Skeletal muscle tissue (tissue), 4 donors: Measurements from ENCODE around the gene D2HGDH. TPM values are rescaled to one million over a fixed set of nuclear protein-coding genes. Genes with fewer than 3 reads are reported as not detected.

Source experiments
- H3K27ac ChIP-seq: one replicate; pipeline ENCODE4 v1.7.0; 2013; ENCODE audit warnings: mild to moderate bottlenecking, low read depth, low read length, inconsistent platforms
- H3K27me3 ChIP-seq, 3 donors: one replicate each; pipeline ENCODE4 v1.7.0; 2013; ENCODE audit warnings: low read length in 3 of 3; ENCODE audit not compliant: control insufficient read depth in 3 of 3, insufficient read depth in 3 of 3
- H3K36me3 ChIP-seq, 3 donors: one replicate each; pipeline ENCODE4 v1.7.0; 2013; ENCODE audit warnings: low read length in 3 of 3; ENCODE audit not compliant: control insufficient read depth in 3 of 3, insufficient read depth in 3 of 3
- H3K4me1 ChIP-seq, 3 donors: one replicate each; pipeline ENCODE4 v1.7.0; 2013; ENCODE audit warnings: low read length in 3 of 3, mild to moderate bottlenecking in 3 of 3; ENCODE audit not compliant: control insufficient read depth in 3 of 3, insufficient read depth in 3 of 3
- H3K4me3 ChIP-seq, 3 donors: one replicate each; pipeline ENCODE4 v1.7.0; 2013; ENCODE audit warnings: low read length in 3 of 3
- H3K9ac ChIP-seq, 3 donors: one replicate each; pipeline ENCODE4 v1.7.0; 2013; ENCODE audit warnings: low read length in 3 of 3, mild to moderate bottlenecking in 3 of 3, moderate library complexity in 2 of 3, low read depth in 1 of 3
- H3K9me3 ChIP-seq, 3 donors: one replicate each; pipeline ENCODE4 v1.7.0; 2013; ENCODE audit warnings: low read length in 3 of 3; ENCODE audit not compliant: control insufficient read depth in 3 of 3
- total RNA-seq: library from RNA; depleted of rRNA; stranded (reverse); fragments of >200 nt; gene quantifications from one replicate; pipeline ENCODE4 v1.2.3, GENCODE V29; 2014
- donor health status: Osteomylitis.

D2HGDH gene
- total RNA-seq, 1 donor from 2014 or later = 5.7 TPM

- no peak overlapping the region for H3K27ac ChIP-seq
Observed at GRCh38 chr2:241811201-241811951, 76.9 kb downstream of the D2HGDH start.

GRCh38 chr2:241811952-241812729 lies 77.7 kb downstream of the D2HGDH start:
- no peaks in the 10 kb centered on the region for H3K9me3 ChIP-seq
- H3K9ac ChIP-seq = peak overlapping the region in 1 of 3 donors; percentile 40
- peaks cover 17 to 40% (median 24%) of the 10 kb centered on the region in 3 donors for H3K4me1 ChIP-seq
- H3K36me3 ChIP-seq = no peaks in the 10 kb centered on the region
- peaks cover 0 to 3% (median 0%) of the 10 kb centered on the region in 3 donors for H3K27me3 ChIP-seq
- H3K27ac ChIP-seq = no peak overlapping the region
- no peak overlapping the region for H3K4me3 ChIP-seq

More at GRCh38 chr2:241811201-241811951, 76.9 kb downstream of the D2HGDH start:
- Histone ChIP-seq H3K4me3 (peak overlapping the region in 1 of 3 donors; percentile 52), H3K9me3 (no peaks in the 10 kb centered on the region), H3K4me1 (peaks cover 17 to 40% (median 24%) of the 10 kb centered on the region in 3 donors), H3K9ac (peak overlapping the region in 1 of 3 donors; percentile 75), H3K27me3 (peaks cover 0 to 3% (median 0%) of the 10 kb centered on the region in 3 donors), H3K36me3 (no peaks in the 10 kb centered on the region)

- H3K27me3 ChIP-seq = peaks cover 0 to 3% (median 0%) of the 10 kb centered on the region in 3 donors
- H3K9ac ChIP-seq = no peak overlapping the region
- no peaks in the 10 kb centered on the region for H3K36me3 ChIP-seq
- no peak overlapping the region for H3K4me3 ChIP-seq
- H3K9me3 ChIP-seq = no peaks in the 10 kb centered on the region
- no peak overlapping the region for H3K27ac ChIP-seq
- H3K4me1 ChIP-seq = peaks cover 17 to 40% (median 24%) of the 10 kb centered on the region in 3 donors
Observed at GRCh38 chr2:241812730-241813643, 78.6 kb downstream of the D2HGDH start.

- H3K4me1 ChIP-seq = peaks cover 11 to 33% (median 23%) of the 10 kb centered on the region in 3 donors
- peaks cover 0 to 3% (median 1%) of the 10 kb centered on the region in 3 donors for H3K27me3 ChIP-seq
- no peak overlapping the region for H3K27ac ChIP-seq
Observed at GRCh38 chr2:241813644-241814392, 79.4 kb downstream of the D2HGDH start.

DNA sequence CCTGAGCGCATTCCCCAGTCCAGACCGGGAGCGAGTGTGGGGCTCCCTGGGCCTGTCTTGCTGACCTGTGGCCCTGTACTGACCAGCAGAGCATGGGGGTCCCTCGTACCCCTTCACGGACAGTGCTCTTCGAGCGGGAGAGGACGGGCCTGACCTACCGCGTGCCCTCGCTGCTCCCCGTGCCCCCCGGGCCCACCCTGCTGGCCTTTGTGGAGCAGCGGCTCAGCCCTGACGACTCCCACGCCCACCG lies 79.9 kb downstream of the D2HGDH start:
- Histone ChIP-seq H3K9ac (no peak overlapping the region), H3K4me1 (peaks cover 9 to 28% (median 20%) of the 10 kb centered on the region in 3 donors), H3K27me3 (peaks cover 0 to 2% (median 2%) of the 10 kb centered on the region in 3 donors), H3K9me3 (no peaks in the 10 kb centered on the region), H3K27ac (no peak overlapping the region), H3K36me3 (no peaks in the 10 kb centered on the region), H3K4me3 (no peak overlapping the region)

More at GRCh38 chr2:241813644-241814392, 79.4 kb downstream of the D2HGDH start:
- Histone ChIP-seq H3K9me3 (no peaks in the 10 kb centered on the region), H3K4me3 (no peak overlapping the region), H3K36me3 (no peaks in the 10 kb centered on the region), H3K9ac (no peak overlapping the region)

- H3K27me3 ChIP-seq = peaks cover 0 to 2% (median 0%) of the 10 kb centered on the region in 3 donors
- H3K4me1 ChIP-seq = peaks cover 9 to 23% (median 15%) of the 10 kb centered on the region in 3 donors
- no peaks in the 10 kb centered on the region for H3K36me3 ChIP-seq
- no peak overlapping the region for H3K4me3 ChIP-seq
- no peak overlapping the region for H3K27ac ChIP-seq
- H3K9ac ChIP-seq = no peak overlapping the region
- no peaks in the 10 kb centered on the region for H3K9me3 ChIP-seq
Observed at GRCh38 chr2:241814643-241815476, 80.4 kb downstream of the D2HGDH start.

DNA sequence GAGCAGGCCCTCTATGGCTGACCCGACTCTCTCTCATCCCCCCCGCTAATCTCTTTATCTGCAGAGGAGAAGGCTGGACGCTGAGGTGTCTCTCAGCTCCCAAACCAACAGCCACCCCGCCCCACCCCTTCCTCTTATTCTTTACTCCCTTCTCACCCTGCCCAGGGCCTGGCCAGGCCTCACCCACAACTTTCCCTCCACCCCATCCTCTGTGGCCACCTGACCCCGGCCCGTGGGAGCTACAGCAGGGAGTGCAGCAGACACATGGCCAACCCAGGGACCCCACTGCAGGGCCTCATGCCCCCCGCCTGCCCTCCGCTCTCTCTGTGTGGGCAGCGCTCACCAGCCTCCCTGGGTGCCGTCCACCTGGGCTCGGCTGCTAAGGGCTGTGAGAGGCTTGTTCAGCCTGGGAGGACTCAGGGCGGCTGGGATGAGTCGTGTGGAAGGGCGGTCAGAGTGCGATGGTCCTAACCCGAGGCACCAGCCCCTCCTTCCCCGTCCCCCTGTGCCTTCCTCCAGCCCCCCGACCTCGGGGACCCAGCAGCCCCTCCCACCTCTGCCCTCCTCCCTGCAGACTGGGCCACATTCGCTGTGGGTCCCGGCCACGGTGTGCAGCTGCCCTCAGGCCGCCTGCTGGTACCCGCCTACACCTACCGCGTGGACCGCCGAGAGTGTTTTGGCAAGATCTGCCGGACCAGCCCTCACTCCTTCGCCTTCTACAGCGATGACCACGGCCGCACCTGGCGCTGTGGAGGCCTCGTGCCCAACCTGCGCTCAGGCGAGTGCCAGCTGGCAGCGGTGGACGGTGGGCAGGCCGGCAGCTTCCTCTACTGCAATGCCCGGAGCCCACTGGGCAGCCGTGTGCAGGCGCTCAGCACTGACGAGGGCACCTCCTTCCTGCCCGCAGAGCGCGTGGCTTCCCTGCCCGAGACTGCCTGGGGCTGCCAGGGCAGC lies 81.3 kb downstream of the D2HGDH start:
- peaks cover 6 to 15% (median 7%) of the 10 kb centered on the region in 3 donors for H3K4me1 ChIP-seq
- no peaks in the 10 kb centered on the region for H3K9me3 ChIP-seq
- peaks cover 0 to 4% (median 0%) of the 10 kb centered on the region in 3 donors for H3K27me3 ChIP-seq
- H3K4me3 ChIP-seq = no peak overlapping the region
- no peaks in the 10 kb centered on the region for H3K36me3 ChIP-seq
- no peak overlapping the region for H3K9ac ChIP-seq
- no peak overlapping the region for H3K27ac ChIP-seq
